ENCODE data around the gene ZFP57. TPM values are rescaled to one million over a fixed set of nuclear protein-coding genes. Genes with fewer than 3 reads are reported as not detected.

Gene ZFP57
- total RNA-seq, 1 experiment from 2014 or later, result not detected

- no peak overlapping the region for H3K9ac ChIP-seq (ENCODE audit: low read length)
- H3K36me3 ChIP-seq (ENCODE audit: low read depth, low read length), result no peaks in the 10 kb centered on the region
- no peaks in the 10 kb centered on the region for H3K4me1 ChIP-seq (ENCODE audit: insufficient read depth, low read length)
- DNase-seq (no peak), ATAC-seq (no peak)
- no peaks in the 10 kb centered on the region for H3F3A ChIP-seq (ENCODE audit: low read length, unreplicated experiment)
- H3K79me2 ChIP-seq (ENCODE audit: low read length), result no peaks in the 10 kb centered on the region
- TF ChIP-seq CTCF (conservative IDR thresholded peaks at IDR 0.05; ENCODE audit: low read depth, low read length) (no peak), EZH2phosphoT487 (IDR thresholded peaks at IDR 0.05; ENCODE audit: borderline replicate concordance, low read length) (no peak), EZH2 (IDR thresholded peaks at IDR 0.05; ENCODE audit: low read length, unreplicated experiment) (no peak)
- ChIA-PET POLR2A (ENCODE audit: unreplicated experiment) (no interaction called here), CTCF (no interaction called here)
- no peak overlapping the region for H3K27ac ChIP-seq (ENCODE audit: low read length)
- no peaks in the 10 kb centered on the region for H3K9me3 ChIP-seq (ENCODE audit: low read length)
- H3K4me3 ChIP-seq (ENCODE audit: low read length), result no peak overlapping the region
- intact Hi-C loops (cut with micrococcal nuclease), result no loop called here
- H2AFZ ChIP-seq (ENCODE audit: low read length), result no peak overlapping the region
- no peaks in the 10 kb centered on the region for H4K20me1 ChIP-seq (ENCODE audit: low read length)
- H3K4me2 ChIP-seq (ENCODE audit: low read length), result no peak overlapping the region
- BruUV-seq (replicated peaks), result no TSS peak
- no peaks in the 10 kb centered on the region for H3K27me3 ChIP-seq (ENCODE audit: low read length)
- H3K9me2 ChIP-seq (replicated peaks; ENCODE audit: low read length), result no peaks in the 10 kb centered on the region
Observed at GRCh38 chr6:29729774-29730328, 48.9 kb upstream of the ZFP57 start.

DNA sequence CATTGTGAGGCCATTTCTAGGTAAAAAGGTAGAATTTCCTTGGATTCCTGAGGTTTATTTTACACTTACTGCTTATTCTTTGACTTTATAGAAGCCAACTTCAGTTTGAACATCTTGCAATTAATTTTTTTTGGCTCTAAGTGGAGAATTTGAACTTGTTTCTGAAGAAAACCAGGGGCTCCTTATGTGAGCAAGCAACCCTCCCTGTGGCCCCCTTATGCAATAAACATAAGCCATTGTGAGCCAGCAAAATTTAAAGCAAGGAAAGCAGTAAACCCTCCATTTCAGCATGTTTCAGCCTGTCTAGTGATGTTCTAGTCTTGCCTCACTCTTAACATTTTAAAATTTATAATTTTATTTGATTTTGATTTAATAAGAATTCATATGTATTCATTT lies 47.9 kb upstream of the ZFP57 start:
- no peak for ATAC-seq
- no peak for DNase-seq
- Histone ChIP-seq H2AFZ (ENCODE audit: low read length) (no peak overlapping the region), H3K4me3 (ENCODE audit: low read length) (no peak overlapping the region), H3K27ac (ENCODE audit: low read length) (no peak overlapping the region), H3K36me3 (ENCODE audit: low read depth, low read length) (no peaks in the 10 kb centered on the region), H3K4me1 (ENCODE audit: insufficient read depth, low read length) (no peaks in the 10 kb centered on the region), H3F3A (ENCODE audit: low read length, unreplicated experiment) (no peaks in the 10 kb centered on the region), H3K9me2 (replicated peaks; ENCODE audit: low read length) (no peaks in the 10 kb centered on the region), H3K79me2 (ENCODE audit: low read length) (no peaks in the 10 kb centered on the region), H3K4me2 (ENCODE audit: low read length) (no peak overlapping the region), H3K9me3 (ENCODE audit: low read length) (no peaks in the 10 kb centered on the region), H4K20me1 (ENCODE audit: low read length) (no peaks in the 10 kb centered on the region), H3K27me3 (ENCODE audit: low read length) (no peaks in the 10 kb centered on the region), H3K9ac (ENCODE audit: low read length) (no peak overlapping the region)
- CTCF ChIA-PET, result no interaction called here
- intact Hi-C loops (cut with micrococcal nuclease), result no loop called here
- no TSS peak for BruUV-seq (replicated peaks)
- POLR2A ChIA-PET (ENCODE audit: unreplicated experiment), result no interaction called here
- no peak for TF ChIP-seq EZH2phosphoT487 (IDR thresholded peaks at IDR 0.05; ENCODE audit: borderline replicate concordance, low read length)

- H3K9me2 ChIP-seq (replicated peaks; ENCODE audit: low read length), result no peaks in the 10 kb centered on the region
- no peak overlapping the region for H3K27ac ChIP-seq (ENCODE audit: low read length)
- H3K4me1 ChIP-seq (ENCODE audit: insufficient read depth, low read length), result no peaks in the 10 kb centered on the region
- H2AFZ ChIP-seq (ENCODE audit: low read length), result no peak overlapping the region
- no peak for DNase-seq
- intact Hi-C loops (cut with micrococcal nuclease), result no loop called here
- no peaks in the 10 kb centered on the region for H3F3A ChIP-seq (ENCODE audit: low read length, unreplicated experiment)
- BruUV-seq (replicated peaks), result no TSS peak
- H3K4me2 ChIP-seq (ENCODE audit: low read length), result no peak overlapping the region
- no peaks in the 10 kb centered on the region for H3K9me3 ChIP-seq (ENCODE audit: low read length)
- POLR2A ChIA-PET (ENCODE audit: unreplicated experiment), result interaction anchor here (0.7 kb wide), 1 partner anchor 312 kb away, joined by 3 read pairs; no protein-coding TSS in a partner anchor
- no peaks in the 10 kb centered on the region for H3K36me3 ChIP-seq (ENCODE audit: low read depth, low read length)
- no peaks in the 10 kb centered on the region for H3K79me2 ChIP-seq (ENCODE audit: low read length)
- H3K4me3 ChIP-seq (ENCODE audit: low read length), result no peak overlapping the region
- CTCF ChIA-PET, result no interaction called here
- no peak for ATAC-seq
- no peak overlapping the region for H3K9ac ChIP-seq (ENCODE audit: low read length)
- no peaks in the 10 kb centered on the region for H3K27me3 ChIP-seq (ENCODE audit: low read length)
- H4K20me1 ChIP-seq (ENCODE audit: low read length), result no peaks in the 10 kb centered on the region
- TF ChIP-seq EZH2 (IDR thresholded peaks at IDR 0.05; ENCODE audit: low read length, unreplicated experiment), result no peak
- TF ChIP-seq CTCF (conservative IDR thresholded peaks at IDR 0.05; ENCODE audit: low read depth, low read length), result no peak
- no peak for TF ChIP-seq EZH2phosphoT487 (IDR thresholded peaks at IDR 0.05; ENCODE audit: borderline replicate concordance, low read length)
Observed at GRCh38 chr6:29728173-29728874, 47.4 kb upstream of the ZFP57 start.
